IPS-NIHi7 (cell line): Measurements from ENCODE around the gene RAD18.

Experiments
- DNase-seq: peaks from one replicate; pipeline ENCODE4 v3.0.0; 2012; ENCODE audit warnings: mixed read lengths; ENCODE audit errors: extremely low spot score

The RAD18 gene

DNA sequence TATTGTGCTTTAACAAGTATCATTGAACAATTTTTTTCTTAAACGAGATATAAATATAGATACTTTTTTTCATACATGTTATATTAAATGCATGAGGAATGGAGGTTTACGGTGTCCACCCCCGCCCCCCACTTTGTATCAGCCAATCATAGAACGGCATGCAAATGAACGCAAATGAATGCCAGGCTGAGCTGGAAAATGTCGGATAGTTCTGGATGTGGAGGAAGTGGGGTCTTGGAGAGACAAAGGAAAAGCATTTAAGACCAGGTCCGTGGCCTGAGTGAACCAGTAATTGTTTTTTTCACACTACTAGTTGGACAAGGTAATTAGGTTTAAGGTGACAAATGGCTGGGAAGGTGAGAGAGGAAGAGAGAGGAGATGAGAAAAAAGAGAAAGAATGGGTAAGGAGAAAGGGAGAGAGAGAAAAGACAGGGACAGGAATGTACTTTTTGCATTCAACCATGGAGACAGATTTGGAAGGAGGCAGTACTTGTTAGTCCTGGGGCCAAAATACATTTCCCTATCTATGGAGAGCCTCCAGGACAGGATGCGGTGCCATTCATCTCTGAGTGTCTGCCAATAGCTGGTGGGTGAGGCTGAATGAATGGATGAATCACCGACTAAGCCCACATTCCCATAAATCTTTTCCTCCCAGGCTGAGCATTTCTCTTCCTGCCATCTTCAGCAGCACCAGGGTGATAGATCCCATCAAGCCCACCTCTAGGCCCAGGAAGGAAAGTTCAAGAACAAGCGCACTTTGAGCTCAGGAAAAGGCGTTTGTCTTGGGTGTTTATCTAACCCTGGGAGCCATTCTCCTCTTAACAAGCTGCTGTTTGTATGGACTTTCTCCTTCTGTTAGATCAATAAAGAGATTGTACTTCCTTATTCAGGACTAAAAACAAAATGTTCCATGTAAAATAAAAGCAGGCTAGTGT, 1.4 kb upstream of the RAD18 start:
- peak; percentile 32 for DNase-seq

DNA sequence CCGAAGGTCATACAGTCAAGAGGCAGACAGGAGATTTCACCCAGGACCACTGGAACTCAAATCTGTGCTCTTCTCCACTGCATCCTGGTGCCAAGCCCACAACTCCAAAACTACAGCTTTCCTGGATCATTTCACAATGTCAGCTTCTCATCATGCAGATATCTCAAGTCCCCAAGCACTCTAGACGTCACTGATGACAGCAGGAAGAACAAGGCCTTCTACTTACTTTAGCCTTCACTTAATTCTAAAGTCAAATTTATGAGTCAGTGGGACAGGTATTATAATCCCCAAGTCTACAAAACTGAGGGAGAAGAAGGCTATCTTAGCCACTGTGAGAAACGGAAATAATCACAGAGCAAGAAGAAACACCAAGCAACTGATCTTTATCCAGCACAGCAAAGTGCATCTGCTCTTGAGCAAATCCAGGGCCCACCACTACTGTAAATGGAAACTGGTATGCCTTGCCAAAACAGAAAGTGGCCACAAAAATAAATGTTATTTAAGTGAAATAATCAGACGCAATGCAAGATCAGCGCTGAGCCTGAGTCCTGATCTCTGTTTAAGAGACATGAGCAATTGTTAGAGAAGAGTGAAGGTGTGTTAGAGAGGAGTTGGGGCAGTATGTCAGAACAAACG, 928 bp downstream of the RAD18 start:
- DNase-seq, result no peak

DNA sequence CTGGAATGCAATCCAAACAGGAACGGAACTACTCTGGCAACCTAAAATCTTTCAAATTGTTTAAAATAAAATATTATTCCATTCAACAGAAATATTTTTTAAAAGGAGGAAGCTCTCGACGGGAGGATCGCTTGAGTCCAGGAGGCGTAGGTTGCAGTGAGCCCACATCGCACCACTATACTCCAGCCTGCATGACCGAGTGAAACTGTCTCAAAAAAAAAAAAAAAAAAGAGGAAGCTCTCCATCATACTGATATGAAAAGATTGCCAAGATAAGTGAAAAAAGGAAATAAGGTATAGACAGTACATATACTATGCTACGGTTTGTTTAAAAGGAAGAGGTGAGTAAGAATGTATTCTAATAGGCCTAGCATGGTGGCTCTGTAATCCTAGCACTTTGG, 3.6 kb downstream of the RAD18 start:
- no peak for DNase-seq

DNA sequence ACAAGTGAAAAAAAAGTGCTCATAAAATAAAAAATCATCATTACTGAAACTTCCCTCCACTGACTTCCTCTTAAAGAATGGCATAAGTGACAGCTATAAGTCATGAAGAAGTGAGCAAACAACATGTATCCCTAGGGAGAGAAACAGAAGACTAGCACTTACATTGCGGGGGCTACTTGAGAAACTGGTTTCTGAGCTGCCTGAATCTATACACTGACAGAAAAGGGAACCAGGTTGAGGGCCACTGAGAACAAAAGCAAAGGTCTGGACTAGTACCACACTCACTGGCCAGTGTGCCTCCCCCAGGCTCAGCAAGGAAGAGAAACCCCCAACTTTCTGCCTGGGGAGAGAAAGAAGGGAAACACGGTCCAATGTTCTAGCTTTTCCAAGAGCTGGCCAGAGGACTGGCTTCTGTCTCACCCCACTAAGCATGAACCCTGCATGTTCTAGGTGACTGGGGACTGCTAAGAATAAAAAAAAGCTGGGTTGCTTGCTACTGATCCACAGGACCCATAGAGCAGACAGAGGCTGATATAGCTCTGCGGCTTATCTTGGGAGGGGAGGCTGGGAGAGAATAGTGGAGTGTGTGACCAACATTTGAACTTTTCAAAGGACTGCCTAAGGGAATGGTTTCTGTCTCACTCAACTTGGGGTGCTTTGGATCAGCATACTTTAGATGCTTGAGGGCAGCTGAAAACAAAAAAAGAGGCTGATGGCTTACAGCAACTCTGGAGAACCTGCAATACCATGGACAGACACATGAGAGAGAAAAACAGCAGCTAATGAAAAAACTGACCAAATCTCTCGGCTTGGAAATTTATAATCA, 8.1 kb downstream of the RAD18 start:
- no peak for DNase-seq

DNA sequence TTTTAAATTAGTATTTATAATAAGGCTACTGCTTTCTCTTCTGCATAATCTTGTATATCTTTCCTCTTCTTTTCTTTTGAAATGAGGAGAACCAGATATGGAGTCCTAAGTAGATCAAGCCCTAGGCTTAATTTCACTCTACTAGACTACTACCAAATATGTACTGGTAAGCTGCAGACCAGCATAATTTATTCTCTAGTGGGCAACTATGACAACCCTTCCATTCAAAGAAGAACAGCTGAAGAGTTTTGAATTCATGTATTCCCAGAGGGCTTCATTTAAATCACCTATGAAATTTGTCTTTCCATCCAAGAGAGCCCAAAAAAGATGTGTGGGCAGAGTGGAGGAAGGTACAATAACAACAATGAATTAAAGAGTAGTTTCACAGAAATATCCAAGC, 10.0 kb downstream of the RAD18 start:
- no peak for DNase-seq

DNA sequence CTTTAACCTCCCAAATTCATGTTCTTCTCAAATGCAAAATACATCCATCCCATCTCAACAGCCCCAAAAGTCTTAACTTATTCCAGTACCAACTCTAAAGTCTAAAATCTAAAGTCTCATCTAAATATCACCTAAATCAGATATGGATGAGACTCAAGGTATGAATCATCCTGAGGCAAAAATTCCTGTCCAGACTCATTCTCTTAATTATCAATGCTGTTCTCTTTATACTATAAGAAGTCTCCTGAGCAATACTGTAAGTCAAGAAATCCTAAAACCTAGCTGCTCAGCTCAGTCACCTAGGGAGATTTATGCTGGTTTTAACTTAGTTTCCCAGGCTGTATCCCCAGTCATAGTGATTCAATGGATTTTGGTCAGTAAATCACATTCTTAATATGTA, 11.1 kb downstream of the RAD18 start:
- no peak for DNase-seq

DNA sequence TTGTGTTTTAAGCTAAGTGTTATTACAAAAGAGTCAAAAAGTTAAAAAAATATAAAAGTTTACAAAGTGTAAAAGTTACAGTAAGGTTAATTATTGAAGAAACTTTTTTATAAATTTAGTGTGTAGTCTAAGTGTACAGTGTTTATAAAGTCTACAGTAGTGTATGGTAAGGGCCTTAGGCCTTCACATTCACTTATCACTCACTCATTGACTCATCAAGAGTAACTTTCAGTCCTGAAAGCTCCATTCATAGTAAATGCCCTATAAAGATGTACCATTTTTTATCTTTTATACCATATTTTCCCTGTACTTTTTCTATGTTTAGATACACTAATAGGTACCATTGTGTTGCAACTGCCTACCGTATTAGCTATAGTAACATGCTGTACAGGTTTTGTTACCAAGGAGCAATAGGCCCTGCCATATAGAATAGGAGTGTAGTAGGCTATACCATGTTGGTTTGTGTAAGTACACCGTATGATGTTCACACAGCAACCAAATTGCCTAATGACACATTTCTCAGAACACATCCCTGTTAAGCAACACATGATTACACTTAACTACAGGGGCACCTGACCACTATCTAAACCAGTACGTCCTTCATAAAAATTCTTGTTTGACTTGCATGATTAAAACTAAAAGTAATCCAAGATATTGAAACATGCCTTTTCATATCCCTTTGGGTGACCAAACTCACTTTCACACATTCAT, 17.2 kb downstream of the RAD18 start:
- no peak for DNase-seq

DNA sequence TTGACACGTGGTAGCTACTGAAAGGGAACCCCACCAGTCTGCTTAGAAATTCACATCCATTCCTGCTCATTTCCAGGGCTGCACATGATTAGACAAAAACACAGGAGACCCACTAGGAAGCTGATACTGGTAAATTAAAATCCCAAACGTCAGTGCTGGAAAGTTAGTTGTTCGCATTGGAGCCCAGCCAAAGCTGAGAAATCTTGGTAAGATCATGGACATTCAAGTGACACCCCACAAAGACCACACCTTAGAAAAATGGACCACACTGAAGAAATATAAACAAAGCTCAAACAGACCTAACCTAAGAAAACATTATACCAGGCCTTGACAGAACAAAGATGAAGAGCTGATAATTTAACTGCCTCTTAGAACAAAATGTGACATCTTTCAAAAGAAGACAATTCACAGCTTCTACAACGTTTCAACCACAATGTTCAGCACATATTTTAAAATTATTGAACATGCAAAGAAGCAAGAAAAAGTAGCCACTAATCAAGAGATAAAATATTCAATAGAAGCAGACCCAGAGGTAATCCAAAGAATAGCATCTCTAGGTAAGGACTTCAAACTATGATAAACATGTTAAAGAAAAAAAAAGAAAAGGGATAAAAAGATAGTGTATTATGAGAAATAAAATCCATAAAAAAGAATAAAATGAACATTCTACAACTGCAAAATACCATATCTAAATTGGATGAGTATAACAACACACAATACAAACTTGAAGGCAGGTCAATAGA, 20.4 kb downstream of the RAD18 start:
- DNase-seq, result no peak

DNA sequence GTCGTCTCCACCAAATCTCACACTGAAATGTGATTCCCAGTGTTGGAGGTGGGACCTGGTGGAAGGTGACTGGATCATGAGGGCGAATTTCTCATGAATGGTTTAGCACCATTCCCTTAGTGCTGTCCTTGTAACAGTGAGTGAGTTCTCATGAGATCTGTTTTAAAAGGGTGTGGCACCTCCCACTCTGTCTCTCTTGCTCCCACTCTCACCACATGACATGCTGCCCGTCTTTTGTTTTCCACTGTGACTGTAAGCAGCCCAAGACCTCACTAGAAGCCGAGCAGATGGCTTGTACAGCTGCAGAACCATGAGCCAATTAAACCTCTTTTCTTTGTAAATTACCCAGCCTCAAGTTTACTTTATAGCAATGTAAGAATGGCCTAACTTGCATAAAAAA, 21.2 kb downstream of the RAD18 start:
- DNase-seq, result no peak

DNA sequence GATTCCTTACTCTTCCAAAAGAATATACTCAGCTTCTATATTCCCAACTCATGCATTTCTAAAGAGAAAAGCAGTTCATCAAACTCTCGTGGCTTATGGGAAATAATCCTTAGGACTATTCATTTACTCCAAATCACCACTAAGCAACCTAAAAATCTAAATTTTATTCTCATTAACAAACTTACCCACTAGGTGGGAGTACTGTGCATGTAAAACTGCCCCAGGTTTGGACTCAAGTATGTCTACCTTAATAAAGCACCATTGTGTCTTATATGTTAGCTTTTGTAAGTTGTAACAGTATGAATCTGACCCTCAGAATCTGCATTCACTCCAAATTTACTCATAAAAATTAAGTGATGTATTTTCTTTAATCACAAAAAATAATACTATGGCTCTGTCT, 25.3 kb downstream of the RAD18 start:
- no peak for DNase-seq

DNA sequence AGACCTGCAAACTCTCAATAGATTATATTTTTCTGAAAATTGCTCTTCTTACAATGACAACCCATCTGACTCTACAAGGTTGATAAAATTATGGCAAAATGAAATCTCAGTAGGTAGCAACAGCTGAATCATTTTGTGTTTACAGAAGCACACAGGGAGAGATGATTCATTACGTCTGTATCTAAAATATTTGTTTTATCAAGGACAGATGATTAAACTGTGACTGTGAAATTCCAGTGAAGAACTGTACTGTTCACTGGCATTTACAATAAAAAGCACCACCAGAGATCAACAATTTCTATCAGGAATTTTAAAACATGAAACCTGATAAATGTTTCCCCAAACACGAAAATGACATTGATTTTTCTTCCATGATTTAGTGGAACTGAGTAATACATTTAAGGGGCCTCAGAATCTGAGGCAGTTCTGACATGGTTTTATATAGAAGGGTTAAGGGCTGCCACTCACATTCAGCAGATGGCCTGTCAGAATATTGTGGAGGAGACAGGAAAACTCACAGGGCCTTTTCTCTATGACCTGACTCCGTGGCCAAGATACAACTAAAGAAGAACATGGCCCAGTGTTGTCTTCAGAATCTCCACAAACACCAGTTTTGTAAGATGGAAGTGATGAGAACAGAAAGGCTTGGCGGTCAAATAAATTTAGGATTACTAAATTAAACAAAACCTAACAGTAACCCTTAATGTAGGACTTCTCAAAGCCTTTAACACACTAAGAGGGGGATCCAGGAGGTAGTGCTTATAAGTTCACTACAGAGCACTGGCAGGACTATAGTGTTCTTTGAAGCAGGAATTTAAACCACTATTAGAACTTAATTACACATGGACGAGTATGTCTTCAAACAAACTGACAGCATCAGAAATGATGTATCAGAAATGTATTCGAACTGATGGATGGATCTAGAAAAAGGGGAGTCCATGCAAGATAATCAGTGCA, 25.9 kb downstream of the RAD18 start:
- no peak for DNase-seq

DNA sequence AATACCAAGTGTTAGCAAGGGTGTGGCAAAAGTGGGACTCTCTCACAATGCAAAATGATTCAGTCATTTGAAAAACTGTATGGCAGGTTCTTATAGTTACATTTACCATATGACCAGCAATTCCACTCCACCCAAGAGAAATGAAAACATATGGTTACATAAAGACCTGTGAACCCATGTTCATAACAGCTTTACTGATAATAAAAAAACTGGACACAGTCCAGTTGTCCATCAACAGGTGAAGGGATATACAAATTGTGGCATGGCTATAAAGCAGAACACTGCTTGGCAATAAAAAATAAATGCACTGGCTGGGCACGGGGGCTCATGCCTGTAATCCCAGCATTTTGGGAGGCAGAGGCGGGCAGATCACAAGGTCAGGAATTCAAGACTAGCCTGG, 30.8 kb downstream of the RAD18 start:
- no peak for DNase-seq

DNA sequence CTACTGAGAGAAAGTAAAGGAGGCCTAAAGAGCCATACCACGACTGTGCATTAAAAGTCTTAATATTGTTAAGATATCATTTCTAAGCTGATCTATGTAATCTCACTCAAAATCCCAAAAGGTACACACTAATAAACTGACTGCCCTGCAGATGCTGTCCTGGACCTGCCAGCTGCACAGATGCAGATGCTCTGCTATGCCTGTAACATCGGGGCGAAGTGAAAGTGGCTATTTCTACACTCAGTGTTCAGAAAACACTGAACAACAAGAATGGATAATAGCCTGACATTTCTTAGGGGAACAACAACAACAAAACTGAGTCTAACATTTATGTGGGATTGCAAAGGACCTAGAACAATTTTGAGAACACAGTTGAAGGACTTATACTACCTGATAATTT, 31.9 kb downstream of the RAD18 start:
- DNase-seq, result no peak

DNA sequence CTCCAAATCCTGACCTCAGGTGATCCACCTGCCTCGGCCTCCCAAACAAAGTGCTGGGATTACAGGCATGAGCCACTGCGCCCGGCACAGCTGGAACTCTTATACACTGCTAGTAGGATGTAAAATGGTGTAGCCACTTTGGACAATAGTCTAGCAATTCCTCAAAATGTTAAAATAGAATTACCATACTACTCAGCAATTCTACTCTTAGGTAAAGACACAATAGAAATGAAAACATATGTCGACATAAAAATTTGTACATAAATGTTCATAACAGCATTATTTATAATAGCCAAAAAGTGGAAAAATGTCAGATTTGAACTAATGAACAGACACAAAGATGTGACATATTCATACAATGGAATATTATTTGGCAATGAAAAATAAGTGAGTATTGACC, 33.4 kb downstream of the RAD18 start:
- no peak for DNase-seq

DNA sequence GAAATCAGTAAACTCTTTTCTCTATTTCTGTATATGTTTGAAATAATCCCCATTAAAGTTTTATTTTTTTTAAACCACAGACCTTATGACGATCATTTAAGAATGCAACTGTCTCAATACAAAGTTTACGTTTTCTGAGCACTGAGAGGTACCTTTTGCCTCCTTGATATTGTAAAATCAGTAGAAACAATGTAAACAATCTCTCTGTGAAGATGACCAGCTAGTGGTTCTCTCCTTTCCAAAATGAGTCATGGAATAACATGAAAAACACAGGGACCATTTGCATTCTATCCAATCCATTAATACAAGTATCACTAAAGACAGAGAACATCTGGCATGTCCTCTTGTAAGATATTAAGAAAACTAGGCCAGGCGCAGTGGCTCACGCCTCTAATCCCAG, 48.8 kb downstream of the RAD18 start:
- DNase-seq, result no peak

DNA sequence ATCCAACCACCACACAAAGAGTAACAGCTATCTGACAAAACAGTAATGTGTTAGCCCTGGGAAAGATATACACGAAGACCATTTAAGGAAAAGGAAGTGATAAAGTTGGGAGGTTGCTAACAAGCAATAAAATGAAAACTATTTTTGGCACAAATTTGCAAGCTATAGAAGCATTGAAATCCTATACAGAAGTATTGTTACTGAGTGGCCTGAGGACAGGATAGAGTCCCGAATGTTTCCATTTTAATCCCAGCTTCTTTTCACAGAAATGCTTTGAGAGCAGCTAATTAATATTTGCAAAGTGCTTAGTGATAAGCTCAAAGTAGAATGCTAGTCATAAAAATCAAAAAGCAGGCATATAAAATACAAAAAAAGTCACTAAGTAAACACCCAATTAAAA, 51.5 kb downstream of the RAD18 start:
- no peak for DNase-seq

DNA sequence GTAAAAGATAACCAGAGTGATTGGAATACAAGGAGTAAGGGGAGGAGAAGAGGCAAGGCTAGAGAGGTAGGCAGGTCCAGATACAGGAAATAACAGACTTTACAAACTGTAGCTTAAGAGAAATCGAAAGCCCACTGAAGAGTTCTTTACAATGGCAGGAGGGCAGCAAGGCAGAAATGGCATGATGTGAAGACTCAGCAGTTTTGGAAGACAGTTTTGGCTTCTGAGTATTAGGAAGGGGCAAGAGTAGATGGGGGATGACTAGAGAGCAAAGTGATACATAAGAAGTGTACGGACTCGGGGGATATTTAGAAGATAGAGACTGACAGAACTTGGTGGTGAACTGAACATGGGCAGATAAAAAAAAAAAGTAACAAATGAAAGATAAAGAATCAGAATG, 54.1 kb downstream of the RAD18 start:
- no peak for DNase-seq

DNA sequence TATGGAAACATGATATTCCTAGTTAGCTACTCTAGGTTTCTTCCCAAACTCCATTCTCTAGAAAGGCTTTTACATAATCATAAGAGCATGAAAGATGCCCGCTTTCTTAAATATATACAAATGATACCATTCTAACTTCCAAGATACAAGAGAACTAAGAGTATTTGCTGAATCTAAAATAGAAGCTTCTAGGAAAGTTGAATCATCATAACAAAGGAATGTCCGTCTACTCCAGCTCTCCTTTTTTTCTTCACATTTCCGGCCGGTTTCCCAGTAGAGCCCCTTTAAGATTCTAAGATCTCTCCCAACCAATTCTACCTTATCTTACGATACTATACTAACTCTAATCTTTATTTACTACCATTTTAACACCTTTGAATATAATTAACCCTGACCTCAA, 60.1 kb downstream of the RAD18 start:
- no peak for DNase-seq

DNA sequence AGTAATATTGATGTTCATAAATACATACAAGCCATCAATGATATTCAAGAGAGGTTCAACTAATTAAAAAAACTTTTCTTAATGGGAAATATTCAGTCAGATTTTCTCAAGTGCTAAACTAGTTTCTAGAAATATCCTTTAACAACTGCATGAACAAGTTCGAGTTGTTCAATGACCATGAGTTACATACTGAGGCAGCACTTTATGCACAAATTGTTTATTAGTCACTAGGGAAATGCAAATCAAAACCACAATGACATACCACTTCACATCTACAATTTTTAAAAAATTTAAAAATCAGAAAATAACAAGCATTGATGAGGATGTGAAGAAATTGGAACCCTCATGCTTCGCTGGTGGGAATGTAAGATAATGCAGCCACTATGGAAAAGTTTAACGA, 62.4 kb downstream of the RAD18 start:
- DNase-seq, result no peak

DNA sequence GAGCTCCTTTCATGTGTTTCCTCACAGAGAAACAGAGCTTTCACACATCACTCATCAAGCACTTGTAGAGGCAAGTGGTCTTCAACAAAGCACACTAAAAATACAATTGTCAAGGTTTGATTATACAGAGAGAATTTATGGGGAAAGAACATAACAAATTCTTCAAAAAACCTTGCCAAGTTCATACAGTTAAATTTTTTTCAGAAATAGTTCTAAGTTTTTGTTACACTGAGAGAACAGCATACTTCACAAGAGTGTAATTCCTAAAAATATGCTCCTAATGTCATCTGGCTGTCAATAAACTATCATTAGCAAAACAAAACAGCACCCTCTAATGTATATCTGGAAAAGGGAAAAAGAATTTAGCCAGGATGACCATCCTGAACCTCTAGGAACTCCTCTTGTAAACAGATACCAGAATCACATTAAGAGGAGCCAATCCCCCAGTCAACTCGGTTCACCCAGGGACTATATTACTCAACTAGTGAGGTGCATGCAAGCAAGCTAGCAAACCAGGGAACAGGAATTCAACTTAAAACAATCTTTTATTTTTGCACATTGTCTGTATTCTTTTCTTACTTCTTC, 63.3 kb downstream of the RAD18 start:
- DNase-seq, result peak; percentile 12
